ENCODE results near the gene MCCC1.
"Not testable (repeated sequence)": the region's sequence is repeated elsewhere in the genome, so short reads cannot be mapped to it uniquely, and the experiment has no call there.

MCCC1 gene

DNA sequence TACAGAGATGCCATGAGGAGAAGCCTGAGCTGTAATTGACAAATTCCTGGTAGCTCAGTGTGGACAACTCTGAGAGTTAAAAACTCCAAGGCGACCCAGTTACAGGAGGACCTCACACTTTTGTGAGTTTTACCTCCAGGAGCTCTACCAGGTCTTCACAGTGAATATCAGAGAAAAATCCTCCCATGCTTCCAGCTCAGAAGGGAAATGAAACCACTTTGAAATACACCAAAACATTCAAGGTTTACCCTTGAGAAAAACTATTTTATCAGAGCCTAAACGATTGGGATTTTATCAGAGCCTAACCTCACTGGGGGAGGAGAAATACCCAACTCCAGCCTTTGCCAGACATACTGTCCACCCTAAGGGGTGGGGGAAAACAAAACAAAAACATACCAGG, 52.4 kb downstream of the MCCC1 start:
- no peak for DNase-seq (ENCODE audit: low read depth in 2 of 2)

DNA sequence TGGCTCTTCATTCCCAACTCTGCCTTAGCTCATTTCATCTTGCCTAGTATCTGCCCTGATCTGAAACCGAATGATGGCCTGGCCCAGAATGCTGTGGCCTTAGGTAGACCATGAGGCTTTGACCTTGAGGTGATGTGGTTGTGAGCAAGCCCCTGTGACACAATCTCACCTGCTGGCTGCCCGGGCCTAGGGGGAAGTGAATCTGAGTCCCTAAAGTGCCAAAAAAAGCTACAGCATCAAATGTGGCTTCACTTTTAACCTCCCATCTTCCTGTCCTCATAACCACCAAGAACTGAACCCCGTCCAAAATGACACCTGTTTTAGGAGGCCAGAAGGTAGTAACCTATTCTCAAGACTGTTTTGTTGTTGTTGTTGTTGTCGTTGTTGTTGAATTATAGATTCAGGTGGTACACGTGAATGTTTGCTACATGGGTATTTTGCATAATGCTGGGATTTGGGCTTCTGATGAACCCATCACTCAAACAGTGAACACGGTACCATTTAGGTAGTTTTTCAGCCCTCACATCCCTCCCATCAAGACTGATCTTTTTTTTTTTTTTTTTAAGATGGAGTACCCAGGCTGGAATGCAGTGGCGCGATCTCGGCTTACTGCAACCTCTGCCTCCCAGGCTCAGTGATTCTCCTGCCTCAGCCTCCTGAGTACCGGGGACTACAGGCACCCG, 54.6 kb downstream of the MCCC1 start:
- DNase-seq (ENCODE audit: low read depth in 2 of 2): no peak

DNA sequence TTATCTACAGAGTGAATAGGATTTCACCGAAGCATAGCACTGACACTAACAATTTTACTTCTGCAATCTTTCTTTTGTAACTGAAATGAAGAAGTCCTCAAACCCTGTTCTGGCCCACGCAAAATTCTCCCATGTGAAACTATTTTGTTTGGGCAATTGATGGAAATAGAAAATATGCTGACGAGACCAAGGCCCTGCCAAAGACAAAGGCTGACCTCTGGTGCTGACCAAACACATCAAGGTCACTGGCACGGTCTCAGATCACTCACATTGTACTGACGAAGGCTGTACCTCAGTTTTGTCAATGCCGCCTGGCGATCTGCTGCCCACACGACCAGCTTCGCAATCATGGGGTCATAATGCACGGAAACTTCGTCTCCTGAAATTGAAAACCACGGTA, 60.5 kb downstream of the MCCC1 start:
- DNase-seq (ENCODE audit: low read depth in 2 of 2): no peak

DNA sequence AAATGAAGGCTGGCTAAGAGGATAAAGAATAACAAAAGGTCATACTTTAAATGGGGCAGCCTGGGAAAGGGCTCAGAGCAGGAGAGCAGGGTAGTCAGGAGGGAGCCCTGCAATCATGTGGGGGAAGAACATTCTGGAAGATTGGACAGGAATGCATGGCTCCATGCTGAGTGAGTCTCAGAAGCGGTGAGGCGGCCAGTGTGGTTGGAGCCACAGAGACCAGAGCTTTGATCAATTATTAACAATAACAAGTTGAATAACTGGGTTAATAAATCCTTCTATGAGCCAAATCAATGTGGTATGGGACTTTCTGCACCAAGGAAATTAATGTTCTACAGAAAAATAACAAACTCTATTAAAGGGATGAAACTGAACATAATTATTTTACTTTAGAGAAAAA, 61.1 kb downstream of the MCCC1 start:
- DNase-seq (ENCODE audit: low read depth in 2 of 2): no peak

DNA sequence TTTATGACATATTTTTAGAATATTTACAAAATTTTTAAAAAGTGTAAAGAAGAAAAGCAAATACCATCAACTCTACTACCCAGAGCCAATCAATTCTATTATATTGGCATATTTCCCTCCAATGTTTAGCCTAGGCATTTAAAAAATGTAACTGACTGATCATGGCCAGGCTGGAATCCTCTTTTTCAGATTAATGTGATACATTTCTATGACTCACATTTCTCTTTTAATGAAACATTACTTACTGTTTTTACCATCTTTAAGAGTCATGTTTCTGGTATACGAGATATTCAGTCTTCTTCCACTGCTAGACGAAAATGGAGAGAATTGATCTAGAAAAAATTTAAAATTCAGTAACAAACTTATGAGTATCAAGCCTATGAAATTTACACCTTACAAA, 65.5 kb downstream of the MCCC1 start:
- DNase-seq (ENCODE audit: low read depth in 2 of 2): no peak

DNA sequence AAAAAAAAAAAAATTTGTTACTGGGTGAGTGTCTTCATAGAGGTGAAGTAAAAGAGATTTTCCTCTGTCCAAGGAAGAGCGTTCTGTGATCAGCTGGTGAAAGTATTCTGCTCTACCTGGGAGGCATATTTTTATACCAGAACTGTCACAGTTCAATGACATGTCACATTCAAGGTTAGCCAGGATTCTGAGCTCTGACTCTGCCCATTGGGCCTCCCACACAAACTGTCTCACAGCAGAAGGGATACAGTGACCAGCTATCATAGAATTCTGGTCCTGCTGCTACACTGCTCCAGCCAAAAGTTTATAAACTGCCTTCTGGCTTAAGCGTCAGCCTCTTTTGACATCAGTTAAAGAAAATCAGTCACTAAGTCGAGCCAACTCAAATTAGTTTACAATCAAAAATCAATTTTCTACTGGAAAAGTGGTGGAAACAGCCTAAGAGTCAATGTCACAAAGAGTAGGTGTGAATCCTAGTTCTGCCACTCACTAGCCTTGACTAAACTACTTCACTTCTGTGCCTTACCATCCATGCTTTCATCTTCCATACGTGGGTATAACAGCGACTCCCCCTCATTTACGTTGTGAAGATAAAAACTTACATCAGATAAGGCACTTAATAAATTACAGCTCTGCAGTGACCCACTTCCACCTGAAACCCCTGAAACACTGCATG, 66.3 kb downstream of the MCCC1 start:
- DNase-seq (ENCODE audit: low read depth in 2 of 2): no peak

DNA sequence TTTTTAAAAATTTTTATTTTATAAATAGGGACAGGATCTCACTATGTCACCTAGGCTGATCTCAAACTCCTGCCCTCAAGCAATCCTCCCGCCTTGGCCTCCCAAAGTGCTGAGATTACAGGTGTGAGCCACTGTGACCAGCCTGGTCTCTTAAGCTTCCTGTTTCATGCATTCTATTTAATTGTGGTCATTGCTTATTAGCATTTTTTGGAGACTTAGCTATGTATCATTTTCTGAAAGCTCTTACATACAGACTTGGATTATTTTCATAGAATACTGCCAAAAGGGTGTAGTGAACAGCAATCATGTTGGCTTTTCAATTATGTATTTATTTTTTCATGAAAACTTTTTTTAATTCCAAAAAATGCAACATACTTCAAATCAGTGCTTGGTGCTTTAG, 67.5 kb downstream of the MCCC1 start:
- no peak for DNase-seq (ENCODE audit: low read depth in 2 of 2)

DNA sequence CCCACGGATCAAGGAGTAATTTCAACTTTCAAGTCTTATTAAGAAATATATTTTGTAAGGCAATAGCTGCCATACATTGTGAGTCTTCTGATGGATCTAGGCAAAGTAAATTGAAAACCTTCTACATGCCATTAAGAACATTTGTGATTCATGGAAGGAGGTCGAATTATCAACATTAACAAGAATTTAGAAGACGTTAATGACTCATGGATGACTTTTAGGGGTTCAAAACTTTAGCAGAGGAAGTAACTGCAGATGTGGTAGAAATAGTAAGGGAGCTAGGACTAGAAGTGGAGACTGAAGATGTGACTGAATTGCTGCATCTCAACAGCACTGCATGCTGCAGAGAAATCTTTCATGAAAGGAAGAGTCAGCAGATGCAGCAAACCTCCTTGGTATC, 70.9 kb downstream of the MCCC1 start:
- no peak for DNase-seq (ENCODE audit: low read depth in 2 of 2)

DNA sequence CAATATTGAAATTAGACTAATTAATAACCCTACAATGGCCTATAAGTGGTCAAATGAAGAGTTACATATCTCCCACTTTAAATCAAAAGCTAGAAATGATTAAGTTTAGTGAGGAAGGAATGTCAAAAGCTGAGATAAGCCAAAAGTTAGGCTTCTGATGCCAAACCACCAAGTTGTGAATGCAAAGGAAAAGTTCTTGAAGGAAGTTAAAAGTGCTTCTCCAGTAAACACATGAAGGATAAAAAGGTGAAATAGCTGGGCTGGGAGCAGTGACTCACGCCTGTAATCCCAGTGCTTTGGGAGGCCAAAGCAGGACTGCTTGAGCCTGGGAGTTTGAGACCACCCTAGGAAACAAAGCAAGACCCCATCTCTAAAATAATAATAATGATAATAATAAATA, 72.0 kb downstream of the MCCC1 start:
- no peak for DNase-seq (ENCODE audit: low read depth in 2 of 2)

DNA sequence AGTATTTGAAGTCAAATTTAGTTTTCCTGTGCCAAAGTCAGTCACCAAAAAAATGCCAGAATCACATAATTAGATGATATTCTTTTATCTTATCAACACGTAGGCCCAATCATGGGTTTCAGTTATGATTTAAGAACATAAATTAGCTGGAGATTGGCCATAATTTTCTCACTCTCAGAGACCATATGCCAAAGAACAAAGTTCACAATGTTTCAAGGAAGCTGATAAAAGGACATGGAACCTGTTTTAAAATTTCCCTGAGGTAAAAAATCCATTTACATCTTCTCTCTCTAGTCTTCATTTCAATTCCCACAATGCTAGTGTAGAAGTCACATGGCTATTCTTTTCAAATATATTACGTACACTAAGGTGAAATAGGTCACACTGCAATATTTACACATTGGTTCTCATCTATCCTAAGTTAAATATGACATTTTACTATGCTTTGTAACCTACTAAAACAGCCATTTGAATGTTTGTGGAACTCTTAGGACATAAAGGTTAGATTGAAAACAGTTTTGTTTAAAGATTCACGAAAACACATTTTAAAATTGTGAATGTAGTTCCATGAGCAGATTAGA, 76.3 kb downstream of the MCCC1 start:
- no peak for DNase-seq (ENCODE audit: low read depth in 2 of 2)

DNA sequence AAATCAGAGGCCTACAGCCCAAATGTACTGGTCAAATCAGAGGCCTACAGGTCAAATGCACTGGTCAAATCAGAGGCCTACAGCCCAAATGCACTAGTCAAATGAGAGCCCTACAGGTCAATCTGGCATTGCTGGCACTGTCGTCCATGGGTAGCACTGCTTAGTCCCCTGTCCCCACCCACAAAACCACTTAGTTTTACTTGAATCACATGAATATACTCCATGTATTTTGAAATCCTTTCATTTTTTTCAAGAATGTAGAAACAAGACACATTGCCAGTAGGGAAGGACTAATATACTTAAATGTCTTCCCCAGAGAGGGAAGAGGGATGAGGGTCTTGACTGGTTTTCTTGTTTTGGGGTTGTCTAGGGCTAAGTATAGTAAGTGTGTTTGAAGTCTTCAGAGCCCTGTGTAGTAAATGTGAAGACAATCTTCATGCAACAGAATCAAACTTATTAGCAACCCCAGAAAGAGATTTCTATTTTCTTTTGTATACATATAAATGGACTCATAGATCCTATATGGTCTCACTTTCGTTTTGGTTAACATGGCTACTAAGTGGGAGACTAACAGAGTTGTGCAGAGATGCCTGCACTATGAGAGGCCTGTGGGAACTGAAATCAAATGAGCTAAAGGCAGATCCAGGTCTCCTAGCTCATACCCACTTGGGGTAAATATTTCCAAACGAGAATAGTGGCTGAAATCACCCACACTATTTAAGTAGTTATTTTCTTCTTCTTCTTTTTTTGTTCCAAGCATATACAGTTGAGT, 80.7 kb downstream of the MCCC1 start:
- DNase-seq (ENCODE audit: low read depth in 2 of 2): no peak

DNA sequence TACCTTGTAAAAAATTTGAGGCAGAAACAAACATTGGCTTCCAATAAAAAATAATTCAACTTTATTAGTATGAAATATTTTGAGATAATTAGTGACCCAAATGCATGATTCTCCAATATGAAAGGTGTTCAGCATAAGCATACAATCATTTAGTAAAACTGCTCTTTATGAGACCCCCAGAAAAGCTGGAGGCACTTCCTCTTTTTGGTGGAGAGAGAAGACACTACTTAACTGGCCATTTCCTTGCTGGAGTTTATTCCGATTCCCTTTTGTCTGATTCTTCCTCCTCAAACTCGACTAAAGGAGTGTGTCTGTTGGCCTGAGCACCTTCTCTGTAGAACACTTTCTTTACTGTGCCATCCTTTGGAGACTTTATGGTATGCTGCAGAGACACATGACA, 84.1 kb downstream of the MCCC1 start:
- no peak for DNase-seq (ENCODE audit: low read depth in 2 of 2)

DNA sequence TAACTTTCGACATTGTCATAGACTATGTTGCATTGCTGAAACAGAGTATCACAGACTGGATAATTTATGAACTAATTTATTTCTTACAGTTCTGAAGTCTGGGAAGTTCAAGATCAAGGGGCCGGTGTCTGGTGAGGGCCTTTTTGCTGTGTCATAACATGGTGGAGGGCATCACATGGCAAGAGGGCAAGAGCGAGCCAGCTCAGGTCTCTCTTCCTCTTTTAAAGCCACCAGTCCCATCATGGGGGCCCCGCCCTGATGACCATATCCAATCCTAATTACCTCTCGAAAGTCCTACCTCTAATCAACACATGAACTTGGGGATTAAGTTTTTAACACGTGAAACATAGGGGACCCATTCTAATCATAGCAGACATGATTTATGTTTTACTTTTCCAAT, 85.4 kb downstream of the MCCC1 start:
- no peak for DNase-seq (ENCODE audit: low read depth in 2 of 2)

DNA sequence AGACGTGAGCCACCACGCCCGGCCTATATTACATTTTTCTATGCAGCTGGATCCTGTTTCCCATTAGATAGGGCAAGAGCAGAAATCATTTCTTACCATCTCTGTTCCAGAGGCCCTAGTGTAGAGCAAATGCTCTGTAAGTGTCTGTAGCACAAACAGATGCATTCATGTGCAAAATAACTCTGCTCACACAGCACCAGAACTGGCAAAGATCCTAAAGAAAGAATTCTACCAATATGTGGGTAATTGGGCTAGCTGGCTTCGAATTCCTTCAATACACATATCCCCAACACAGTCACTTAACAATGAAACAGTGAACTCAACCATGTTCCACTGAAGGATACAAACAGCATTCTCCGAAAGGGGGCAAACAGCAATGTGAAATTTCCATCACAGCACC, 86.2 kb downstream of the MCCC1 start:
- DNase-seq (ENCODE audit: low read depth in 2 of 2): no peak

DNA sequence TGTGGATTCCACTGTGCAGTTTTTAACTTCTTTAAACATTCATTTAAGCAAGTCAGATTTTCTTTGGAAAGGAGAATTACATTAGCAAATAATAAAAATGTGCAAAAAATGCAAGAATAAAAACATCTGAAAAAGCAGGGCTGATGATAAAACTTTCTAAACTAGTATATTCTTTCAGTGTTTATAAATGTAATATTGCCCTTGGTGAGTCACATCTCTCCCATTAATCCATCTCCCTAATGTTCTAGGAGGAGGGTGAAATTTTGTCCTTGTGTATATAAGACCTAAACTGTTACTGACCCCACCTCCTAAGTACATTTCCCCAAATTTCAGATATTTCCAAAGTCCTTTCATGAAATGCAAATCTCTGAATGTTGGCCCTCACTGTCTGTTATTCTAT, 90.5 kb downstream of the MCCC1 start:
- no peak for DNase-seq (ENCODE audit: low read depth in 2 of 2)

DNA sequence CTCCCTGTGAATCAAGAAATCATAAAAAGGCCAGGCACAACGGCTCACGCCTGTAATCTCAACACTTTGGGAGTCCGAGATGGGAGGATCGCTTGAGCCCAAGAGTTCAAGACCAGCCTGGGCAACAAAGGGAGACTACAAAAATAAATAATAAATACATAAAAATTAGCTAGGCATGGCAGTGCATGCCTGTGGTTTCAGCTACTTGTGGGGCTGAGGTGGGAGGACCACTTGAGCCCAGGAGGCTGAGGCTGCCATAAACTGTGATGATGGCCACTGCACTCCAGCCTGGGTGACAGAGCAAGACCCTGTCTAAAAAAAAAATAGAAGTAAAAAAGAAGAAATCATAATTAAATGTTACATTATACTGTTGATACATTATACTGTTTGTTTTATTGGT, 91.0 kb downstream of the MCCC1 start:
- no peak for DNase-seq (ENCODE audit: low read depth in 2 of 2)

DNA sequence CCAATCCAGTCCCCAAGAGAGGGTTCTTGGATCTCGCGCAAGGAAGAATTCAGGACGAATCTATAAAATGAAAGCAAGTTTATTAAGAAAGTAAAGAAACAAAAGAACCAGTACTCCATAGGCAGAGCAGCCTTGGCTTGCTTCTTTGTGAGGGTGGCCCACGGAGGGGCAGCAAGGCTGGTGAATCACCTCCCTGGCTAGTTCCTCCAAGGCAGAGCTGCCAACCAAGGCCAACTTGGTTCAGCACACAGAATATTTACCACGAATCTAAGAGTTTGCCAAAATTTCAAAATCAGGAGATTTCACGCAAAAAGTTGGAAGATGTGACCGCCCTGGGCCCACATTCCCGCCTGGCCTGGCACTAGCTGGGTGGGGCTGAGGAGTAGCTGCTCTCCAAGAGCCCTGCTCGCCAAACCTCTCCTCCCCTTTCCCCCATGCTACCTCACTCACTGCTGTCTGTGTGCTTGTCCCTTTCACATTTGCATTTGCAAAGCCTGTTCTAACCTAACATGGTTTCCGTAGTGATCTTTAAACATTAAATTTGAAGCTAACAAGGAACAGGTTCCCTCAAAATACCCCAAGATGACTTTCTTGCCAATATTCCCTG, 92.8 kb downstream of the MCCC1 start:
- DNase-seq (ENCODE audit: low read depth in 2 of 2): no peak

DNA sequence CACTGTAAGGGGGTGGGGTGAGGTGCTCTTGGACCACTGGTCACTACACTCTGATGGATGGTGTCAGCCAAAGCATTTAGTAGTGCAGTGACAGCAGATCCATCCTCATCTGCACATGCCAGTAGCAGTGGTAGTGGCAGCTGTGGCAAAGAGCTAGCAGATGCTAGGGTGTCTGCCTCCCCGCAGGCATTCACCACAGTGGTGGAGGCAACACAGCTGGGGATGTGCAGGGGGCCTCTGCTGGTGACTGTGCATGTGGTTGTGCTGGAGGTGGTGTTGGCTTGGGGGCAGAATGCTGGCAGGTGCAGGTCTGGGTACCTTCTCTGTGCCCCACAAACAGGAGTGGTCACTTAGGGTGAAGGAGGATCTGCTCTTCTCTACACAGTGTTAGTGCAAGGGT, 99.5 kb downstream of the MCCC1 start:
- DNase-seq (ENCODE audit: low read depth in 2 of 2): no peak

DNA sequence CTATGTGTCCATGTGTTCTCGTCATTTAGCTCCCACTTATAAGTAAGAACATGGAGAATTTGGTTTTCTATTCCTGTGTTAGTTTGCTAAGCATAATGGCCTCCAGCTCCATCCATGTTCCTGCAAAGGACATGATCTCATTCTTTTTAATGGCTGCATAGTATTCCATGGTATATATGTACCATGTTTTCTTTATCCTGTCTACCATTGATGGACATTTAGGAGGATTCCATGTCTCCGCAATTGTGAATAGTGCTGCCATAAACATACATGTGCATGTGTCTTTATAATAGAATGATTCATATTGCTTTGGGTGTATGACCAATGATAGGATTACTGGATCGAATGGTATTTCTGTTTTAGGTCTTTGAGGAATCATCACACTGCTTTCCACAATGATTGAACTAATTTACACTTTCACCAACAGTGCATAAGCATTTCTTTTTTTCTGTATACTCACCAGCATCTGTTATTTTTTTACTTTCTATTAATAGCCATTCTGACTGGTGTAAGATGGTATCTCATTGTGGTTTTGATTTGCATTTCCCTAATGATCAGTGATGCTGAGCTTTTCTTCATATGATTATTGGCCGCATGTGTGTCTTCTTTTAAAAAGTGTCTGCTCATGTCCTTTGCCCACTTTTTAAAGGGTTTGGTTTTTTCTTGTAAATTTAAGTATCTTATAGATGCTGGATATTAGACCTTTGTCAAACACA, 105.7 kb downstream of the MCCC1 start:
- DNase-seq (ENCODE audit: low read depth in 2 of 2): not testable (repeated sequence)

DNA sequence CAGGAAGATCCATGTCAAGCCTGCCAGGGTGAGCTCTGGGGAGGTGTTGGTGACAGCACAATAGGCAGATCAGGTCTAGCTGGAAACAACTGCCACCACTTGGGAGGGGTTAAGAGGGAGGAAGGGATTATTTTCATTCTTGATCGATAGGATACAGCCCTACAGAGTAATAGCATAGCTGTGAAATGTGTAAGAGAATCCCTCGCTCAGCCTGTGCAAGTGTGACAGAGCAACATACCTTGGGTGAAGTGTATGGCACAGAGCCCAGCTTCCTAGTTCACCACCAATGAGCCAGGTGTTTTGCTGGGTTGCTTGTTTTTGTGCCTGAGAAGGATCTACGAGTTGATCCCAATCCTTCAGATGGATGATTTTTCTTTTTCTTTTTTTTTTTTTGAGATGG, 109.7 kb downstream of the MCCC1 start:
- no peak for DNase-seq (ENCODE audit: low read depth in 2 of 2)

DNA sequence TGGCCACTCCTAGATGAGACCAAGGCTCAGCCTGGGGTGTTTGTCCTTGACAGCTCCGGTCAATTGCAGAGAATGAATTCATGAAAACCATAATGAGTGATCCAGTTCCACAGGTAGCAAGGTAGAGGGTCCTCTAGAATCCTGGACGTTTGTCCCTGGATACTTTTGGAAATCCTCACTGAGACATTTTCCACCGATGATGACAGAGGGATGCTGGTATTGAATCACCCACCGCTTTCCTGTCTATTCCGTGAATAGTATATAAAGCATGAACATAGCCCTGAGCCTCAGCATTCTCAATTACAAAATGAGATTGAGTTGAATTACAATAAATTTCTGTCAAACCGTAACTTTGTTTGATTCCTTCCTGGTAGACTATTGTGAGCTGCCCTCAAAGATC, 113.3 kb downstream of the MCCC1 start:
- no peak for DNase-seq (ENCODE audit: low read depth in 2 of 2)

DNA sequence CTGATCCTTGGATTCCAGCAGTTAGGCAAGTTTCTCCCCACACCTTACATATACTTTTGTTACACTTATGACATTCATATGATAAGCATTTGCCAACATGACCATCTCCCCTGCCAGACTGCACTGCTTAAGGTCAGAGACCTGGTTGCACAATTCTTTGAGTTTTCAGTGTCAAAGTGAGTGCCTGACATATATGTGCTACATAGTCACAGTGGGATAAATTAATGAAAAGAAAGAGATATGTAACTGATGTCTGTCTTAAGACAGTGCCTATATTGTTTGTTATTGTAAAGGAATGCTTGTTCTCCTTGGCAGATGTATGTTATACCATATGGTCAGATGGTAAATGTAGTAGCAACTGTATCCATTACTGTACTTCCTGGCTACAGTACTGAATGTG, 115.4 kb downstream of the MCCC1 start:
- no peak for DNase-seq (ENCODE audit: low read depth in 2 of 2)
